OCI-M2 (cell line): ENCODE data around the gene GOLGA8G.
"Not testable (repeated sequence)": the region's sequence is repeated elsewhere in the genome, so short reads cannot be mapped to it uniquely, and the experiment has no call there.

Experiments used
- DNase-seq: peaks from one replicate; lab custom pipeline; 2025; ENCODE audit not compliant: unreplicated experiment; lab: John Stamatoyannopoulos, UW

The GOLGA8G gene, protein sequence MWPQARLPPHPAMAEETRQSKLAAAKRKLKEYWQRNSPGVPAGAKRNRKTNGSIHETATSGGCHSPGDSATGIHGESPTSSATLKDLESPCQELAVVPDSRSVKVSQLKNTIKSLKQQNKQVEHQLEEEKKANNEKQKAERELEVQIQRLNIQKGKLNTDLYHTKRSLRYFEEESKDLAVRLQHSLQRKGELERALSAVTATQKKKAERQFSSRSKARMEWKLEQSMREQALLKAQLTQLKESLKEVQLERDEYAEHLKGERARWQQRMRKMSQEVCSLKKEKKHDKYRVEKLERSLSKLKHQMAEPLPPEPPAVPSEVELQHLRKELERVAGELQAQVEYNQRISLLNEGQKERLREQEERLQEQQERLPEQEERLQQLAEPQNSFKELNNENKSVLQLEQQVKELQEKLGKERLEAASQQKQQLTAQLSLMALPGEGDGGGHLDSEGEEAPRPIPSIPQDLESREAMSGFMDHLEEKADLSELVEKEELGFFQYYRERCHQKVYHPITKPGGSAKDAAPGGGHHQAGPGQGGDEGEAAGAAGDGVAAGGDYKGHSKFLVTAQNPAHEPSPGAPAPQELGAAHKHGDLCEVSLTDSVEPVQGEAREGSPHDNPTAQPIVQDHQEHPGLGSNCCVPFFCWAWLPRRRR

DNA sequence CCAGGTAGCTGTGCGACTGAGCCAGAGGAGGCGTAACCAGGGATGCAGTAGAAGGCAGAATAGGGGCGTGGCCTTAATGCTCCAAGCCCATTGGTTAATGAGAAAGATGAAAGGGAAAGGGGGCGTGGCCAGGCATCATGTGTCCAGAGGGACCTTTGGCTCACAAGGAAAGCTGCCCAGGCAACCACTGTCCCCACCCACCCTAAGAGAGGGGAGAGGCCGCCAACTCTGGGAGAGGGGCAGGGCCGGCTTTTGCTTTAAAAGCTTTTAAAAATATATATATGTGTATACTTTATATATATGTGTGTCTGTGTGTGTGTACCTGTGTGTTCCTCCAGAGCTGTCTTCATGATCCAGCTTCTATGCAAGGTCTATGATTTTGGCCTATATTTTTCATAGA, at the start of gene GOLGA8G:
Gene GOLGA8G (minus strand): TSS at position 18 of the 400 bp plus-strand sequence. CDS start 62 bp downstream, outside the sequence.
- not testable (repeated sequence) for DNase-seq

DNA sequence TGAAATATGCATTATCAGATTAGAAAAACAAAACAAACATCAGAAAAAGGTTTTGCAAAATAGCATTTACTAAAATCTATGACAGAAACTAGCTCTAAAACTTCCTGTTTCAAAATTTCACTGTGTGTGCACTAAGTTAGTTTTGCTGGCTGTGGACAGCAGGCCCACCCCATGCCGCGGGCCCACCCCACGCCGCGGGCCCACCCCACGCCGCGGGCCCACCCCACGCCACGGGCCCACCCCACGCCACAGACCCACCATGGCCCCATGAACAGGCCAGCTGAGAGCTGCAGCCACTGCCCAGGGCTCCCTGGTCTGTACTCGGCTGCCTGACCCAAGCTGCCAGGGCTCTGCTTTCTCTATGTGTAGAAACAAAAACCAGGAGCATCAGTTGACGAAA, 40.6 kb upstream of the GOLGA8G start:
- DNase-seq: not testable (repeated sequence)

DNA sequence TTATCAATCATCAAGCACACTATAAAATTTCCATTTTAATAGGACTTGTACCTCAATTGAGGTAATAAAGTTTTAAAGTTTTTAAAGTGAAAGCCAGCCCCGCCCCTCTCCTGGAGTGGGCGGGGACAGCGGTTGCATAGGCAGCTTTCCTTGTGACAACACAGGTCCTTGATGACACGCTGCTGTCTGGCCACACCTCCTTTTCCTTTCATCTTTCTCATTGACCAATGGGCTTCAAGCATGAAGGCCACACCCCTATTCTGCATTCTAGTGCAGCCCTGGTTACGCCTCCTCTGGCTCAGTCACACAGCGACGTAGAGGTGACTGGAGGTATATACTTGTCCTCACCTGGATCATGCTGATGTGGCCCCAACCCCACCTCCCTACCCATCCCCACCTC, 20.5 kb upstream of the GOLGA8G start, which contains the start of gene GOLGA6L25:
Gene GOLGA6L25 (plus strand): TSS at position 301 of the 400 bp plus-strand sequence. CDS start 61 bp downstream, at position 362.
- not testable (repeated sequence) for DNase-seq

DNA sequence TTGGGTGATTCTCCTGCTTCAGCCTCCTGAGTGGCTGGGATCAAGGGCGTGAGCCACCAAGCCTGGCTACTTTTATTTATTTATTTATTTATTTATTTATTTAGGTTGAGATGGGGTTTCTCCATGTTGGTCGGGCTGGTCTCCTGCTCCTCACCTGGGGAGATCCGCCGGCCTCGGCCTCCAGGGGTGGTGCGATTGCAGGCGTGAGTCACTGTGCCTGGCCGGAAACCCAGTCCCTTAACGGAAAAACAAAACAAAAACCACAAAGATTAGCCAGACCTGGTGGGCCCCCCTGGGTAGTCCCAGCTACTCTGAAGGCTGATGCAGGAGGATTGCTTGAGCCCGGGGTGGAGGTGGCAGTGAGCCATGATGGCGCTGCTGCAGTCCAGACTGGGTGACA, 17.6 kb downstream of the GOLGA8G start:
- not testable (repeated sequence) for DNase-seq

DNA sequence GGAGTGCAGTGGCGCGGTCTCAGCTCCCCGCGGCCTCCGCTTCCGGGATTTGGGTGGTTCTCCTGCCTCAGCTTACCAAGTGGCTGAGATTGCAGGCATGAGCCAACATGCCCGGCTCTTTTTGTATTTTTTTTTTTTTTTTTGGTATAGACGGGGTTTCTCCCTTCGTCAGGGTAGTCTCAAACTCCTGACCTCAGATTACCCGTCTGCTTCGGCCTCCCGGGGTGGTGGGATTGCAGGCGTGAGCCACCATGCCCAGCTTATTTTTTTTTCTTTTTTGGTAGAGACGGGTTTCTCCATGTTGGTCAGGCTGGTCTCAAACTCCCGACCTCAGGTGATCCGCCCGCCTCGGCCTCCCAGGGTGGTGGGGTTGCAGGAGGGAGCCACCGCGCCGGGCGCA, 18.6 kb downstream of the GOLGA8G start:
- not testable (repeated sequence) for DNase-seq

DNA sequence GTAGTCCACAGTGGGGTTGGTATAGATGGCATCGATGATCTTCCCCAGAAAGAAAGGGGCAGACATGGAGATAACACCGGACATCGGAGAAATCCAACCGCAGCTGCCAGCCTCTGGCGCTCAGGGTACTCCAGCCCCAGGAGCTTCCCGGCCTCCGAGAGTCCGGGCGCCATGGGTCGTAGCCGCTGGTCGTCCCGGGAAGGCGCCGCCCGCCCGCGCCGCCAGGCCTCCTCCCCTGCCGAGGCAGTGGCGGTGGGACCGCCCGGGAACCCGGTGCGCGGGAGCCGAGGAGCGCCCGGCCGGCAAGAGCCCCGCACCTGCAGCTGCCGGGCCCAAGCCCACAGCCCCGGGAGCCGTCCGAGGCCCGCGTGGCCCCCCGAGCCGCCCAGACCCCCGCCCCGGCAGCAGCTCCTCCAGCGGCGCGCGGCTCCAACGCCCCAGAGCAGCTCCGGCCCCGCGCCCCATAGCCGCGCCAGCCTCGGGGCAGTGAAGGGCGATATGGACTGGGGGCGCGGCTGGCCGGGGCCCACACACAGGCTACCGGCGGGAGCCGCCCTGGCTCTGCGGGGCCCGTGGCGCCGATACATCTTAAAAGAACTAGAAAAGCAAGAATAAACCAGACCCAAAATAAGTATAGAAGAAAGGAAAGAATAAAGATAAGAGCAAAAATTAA, 24.4 kb downstream of the GOLGA8G start:
- not testable (repeated sequence) for DNase-seq

DNA sequence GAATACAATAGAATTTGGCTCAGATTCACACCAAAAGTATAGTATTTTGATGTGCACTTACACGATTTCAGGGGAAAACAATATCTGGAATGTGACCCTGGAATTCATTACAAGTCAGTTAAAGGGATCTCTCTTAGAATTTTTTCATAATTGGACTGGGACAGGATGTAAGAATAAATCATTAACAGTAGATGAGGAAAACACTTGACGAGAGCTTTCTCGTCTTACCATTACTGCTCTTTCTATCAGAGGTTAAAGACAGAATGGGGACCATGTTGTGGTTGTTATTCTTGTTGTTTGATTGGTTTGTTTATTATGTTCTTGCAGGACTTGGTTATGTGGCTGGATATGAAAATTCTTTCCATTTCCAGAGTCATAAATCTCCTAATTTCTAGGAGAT, 51.4 kb downstream of the GOLGA8G start:
- not testable (repeated sequence) for DNase-seq
